HG03469 (cell line): ENCODE data around the gene CLEC4D.
"Not testable (repeated sequence)": the region's sequence is repeated elsewhere in the genome, so short reads cannot be mapped to it uniquely, and the experiment has no call there.

ENCODE experiments used
- ATAC-seq: cut with Tn5 transposase; IDR thresholded peaks from one replicate; pipeline ENCODE4 v1.9.1; 2021; ENCODE audit warnings: mild to moderate bottlenecking, moderate library complexity, moderate number of reproducible peaks; ENCODE audit not compliant: unreplicated experiment

Gene CLEC4D

DNA sequence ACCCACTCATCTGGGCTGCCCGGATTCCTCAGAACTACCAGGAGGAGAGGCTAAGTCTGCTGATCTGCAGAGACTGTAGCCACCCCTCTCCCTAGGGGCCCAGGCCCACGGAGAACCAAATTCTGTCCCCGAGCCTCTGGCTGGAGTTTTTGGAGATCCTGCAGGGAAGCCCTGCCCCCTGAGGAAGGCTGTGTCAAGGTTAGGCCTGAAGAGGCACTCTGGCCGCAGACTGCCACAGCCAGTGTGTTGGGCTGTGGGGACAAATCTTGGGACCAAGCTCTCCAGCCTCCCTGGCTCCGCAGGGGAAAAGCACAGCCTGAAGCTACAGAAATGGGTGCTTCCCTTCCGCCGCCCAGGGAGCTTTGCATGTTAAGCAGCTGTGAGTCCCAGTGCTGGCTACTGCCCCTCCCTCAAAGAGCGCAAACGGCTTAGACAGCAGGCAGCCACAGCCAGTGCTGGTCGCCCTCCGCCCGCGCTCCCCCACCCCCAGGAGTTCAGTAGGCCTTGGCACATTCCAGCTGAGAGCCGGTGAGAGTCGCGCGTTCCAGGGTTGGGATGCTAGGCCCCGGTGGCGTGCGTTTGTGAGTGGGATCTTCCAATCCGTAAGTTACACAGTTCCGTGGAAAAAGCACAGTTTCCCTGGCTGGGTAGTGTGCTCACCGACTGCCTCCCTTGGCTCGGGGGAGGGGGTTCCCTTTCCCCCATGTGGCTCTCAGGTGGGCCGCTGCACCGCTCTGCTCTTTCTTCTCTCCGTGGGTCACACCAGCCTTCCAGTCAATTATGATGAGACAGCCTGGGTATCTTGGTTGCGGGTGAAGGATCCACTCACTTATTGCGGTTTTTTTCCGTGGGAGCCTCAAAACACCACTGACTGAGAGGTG, 14.2 kb downstream of the CLEC4D start:
- no peak for ATAC-seq

DNA sequence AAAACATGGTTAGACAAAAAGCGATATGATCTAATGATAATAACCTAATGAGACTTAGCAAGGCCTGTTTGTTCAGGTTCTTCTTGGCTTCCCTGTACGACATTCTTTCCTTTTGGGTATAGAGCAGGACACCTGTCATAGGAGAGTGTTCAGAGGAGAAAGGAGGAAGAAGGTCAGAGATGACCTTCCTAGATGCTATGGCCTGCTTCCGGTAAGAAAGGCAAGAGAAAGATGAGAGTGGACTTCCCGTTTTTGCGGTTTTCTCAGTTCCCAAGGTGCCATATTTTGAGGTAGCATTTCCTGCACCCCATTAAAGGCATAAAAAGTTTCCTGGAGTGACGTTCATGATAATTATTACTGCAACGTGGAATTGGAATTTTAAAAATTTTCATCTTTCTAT, 18.7 kb downstream of the CLEC4D start:
- no peak for ATAC-seq

DNA sequence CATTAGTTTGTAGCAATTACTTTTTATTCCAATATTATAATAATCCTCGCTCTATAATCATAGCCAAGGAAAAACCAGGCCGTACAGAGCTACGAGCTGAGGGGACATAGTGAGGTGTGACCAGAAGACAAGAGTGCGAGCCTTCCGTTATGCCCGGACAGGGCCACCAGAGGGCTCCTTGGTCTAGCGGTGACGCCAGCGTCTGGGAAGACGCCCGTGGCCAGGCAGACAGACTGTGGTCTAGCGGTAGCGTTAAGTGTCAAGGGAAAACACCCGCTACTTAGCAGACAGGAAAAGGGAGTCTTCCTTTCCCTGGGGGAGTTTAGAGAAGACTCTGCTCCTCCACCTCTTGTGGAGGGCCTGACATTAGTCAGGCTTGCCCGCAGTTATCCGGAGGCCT, 24.5 kb downstream of the CLEC4D start:
- ATAC-seq = not testable (repeated sequence)

DNA sequence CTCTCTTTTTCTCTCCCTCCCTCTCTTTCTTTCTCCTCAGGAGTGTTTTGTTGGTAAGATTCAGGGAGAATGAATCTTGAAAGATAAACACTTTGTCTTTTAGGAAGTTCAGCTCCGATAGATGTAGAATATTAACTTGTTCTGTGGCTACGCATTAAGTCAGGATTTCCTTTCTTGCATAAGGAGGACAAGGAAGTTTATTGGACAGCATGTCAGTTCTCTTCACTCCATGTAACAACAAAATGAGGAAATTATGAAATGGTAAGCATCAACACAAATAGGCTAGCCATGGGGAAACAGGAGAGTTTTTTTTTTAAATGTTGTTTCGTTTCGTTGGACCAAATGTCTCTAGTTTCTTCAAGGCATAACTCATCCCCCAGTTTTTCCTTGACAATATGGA, 27.5 kb downstream of the CLEC4D start, which contains the start of gene CLEC4E:
Gene CLEC4E (minus strand): TSS at position 75 of the 400 bp plus-strand sequence. CDS start 108 bp downstream, outside the sequence.
- not testable (repeated sequence) for ATAC-seq

DNA sequence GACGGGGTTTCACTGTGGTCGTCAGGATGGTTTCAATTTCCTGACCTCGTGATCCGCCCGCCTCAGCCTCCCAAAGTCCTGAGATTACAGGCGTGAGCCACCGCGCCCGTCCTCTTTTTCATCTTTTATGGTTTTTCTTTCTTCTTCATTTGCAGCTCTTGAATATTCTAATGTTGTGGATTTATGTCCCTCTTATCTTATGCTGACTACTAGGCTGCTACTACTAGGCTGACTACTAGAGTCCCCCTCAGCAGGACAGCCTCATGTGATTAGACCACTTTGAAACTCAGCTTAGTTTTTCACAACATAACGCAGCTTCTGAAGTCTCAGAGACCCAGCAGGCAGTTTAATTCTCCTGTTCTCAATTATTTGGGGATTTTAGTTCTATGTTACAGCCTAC, 28.3 kb downstream of the CLEC4D start:
- ATAC-seq = no peak

DNA sequence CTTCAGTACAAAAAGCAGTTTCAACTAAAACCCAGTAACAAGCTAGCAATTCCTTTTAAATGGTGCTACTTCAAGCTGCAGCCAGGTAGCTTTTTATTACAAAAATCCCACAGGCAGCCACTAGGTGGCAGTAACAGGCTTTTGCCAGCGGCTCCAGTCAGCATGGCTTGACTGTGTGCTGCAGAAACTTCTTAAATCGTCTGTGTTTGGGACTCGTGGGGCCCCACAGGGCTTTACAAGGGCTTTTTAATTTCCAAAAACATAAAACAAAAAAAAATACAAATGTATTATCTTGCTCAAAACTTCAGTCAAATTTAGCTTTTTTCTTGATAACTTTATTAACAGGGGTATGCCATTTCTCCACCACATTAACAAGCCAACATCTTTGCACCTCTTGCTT, 31.0 kb downstream of the CLEC4D start:
- ATAC-seq = peak; percentile 80

DNA sequence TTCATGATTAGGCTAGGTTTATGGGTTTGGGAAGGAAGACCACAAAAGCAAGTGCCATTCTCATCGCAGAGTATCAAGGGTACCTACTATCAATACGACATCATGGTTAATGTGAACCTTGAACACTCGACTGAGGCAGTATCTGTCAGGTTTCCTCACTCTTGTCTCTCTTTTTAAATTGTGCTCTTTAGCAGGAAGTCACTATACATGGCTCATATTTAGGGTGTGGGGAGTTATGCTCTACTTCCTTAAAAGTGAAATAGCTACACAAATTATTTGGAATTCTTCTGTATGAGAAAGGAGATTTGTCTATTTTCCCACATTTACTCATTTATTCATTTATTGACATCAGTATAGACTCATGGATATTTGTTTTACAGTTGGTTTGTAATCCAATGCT, 33.3 kb downstream of the CLEC4D start:
- no peak for ATAC-seq

DNA sequence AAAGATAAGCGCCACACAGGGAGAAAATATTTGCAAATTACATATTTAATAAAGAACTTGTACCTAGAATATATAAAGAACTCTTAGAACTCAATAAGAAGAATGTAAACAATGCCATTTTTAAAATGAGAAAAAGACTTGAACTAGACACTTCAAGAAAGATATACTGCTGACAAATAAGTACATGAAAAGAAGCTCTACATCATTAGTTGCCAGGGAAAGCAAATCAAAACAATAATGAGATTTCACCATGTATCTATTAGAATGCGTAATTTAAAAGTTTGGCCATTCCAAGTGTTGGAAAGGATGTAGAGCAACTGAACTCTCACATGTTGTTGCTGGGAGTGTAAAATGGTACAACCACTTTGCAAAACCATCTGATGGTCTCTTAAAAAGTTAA, 34.3 kb downstream of the CLEC4D start:
- no peak for ATAC-seq

DNA sequence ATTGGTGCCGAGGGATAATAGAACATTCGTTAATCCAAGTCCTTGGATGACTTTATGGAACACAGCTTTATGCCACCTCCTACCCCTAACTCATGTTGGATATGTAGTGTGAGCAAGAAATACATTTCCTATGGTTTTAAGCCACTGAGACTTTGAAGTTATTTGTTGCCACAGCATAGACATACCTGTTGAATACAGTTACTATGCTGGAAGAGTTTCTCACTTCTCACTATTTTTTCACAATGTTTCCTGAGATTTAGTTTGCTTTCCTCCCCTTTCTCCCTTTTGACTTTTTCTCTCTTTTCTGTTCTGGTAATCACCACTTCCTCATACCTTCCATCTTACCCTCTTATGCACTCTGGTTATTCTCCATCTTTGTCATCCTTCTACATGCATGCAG, 34.9 kb downstream of the CLEC4D start:
- ATAC-seq = no peak

DNA sequence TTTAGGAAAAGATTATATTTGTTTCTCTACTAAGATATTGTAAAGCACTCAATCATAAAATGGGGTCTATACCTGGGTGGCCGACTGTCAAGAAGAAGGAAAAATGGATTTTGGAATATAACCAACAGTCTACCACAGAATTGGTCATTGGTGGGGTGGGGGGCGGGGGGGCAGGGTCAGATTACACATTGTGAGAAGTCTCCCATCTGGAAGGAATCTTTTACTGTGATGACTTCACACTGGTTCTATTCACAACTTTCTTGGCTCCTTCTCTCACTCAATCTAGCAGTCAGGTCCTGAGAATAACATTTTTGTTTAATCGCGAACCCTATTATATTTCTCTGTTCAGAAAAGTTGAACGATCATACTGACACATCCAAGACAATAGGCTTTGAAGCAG, 36.1 kb downstream of the CLEC4D start:
- ATAC-seq = no peak

DNA sequence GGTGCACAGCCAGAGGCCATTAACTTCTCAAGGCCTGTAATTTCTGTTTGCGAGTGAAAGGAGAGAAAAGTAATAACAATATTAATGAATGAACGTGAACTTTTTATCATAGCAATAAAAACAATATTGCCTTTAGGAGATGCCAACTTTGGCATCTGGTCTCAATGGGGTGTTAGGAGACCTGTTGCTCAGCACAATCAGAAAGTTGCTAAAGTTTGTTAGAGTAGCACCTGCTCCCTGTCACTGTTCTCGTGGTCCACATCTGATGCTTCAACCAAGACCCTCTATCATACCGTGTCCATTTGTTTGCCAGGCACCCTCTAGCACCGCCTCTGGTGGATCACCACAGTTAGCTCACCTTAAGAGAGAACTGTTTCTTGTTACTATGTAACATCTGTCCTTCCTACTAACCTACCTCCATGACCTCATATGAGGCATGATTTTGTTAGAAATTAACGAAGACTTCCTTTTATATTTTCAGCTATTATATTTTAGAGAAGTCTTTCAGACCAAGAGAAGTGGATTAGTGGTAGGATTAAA, 39.9 kb downstream of the CLEC4D start:
- ATAC-seq = no peak

DNA sequence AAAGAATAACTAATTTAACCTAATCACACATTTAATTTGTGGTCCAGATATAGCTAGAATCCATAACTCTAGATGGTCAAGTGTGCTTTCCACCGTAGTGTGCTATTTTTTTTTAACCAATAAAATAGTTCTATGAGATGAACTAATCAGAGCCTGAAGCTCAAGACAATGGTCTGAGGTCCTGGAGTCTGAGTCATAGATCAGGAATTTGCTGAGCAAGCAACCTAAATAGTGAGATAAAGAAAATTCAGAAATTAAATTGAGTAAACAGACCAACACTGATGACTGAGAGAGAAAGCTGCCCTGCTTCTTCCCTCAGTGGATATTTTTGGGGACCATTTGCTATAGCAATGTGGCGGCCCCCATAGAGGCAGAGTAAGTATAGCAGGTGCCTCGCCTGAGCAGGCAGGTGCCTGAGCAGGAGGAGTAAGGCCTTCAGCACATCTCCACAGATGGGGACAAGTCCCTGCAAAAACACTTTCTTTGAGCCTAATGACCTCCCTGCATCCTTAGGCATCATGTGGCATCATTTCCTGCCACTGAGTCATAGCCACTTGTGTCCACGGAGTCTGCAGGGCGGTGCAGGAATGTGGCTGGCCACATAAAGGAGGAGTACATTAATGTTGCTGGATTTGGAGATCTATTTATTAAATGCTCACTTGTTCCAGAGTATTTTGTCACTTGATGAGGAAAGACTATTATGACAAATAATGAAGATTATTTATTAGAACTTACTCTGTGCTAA, 41.3 kb downstream of the CLEC4D start:
- no peak for ATAC-seq

DNA sequence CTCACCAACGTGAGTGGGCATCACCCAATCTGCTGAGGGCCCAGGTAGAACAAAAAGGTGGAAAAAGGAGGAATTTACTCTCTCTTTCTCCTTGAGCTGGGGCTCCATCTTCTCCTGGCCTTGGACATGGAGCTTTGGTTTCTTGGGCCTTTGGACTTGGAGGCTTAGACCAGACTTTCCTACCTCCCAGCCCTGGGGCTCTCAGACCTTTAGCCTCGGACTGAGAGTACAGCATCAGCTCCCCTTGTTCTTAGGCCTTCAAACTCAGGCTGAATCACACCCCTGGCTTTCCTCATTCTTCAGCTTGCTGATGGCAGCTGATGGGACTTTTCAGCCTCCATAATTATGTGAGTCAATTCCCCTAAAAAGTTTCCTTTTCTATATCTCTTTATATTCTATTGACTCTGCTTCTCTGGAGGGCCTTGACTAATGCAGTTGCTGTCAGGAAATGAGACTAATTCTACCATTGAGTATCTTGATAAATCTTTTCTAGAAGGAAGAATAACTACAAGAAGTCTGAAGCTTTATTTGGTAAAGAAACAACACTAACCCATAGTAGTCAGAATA, 43.3 kb downstream of the CLEC4D start:
- ATAC-seq = no peak

DNA sequence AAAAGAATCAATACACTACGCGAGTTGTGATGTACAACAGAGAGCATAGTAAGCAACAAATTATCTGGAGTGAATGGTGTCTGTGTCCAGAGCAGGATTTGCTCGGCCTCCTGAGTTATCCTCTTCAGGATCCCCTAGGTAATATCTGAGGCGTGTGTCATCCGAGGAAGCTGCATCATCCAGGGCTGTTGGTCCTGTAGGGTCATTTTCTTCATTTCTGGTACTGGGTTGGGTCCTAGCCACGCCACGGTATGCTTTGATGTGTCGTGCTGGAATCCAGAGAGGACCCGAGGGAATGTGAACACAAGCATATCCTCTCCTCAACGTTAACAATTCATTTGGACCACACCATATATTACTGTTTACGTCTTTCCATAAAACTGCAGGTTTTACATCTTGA, 46.4 kb downstream of the CLEC4D start:
- ATAC-seq = no peak

DNA sequence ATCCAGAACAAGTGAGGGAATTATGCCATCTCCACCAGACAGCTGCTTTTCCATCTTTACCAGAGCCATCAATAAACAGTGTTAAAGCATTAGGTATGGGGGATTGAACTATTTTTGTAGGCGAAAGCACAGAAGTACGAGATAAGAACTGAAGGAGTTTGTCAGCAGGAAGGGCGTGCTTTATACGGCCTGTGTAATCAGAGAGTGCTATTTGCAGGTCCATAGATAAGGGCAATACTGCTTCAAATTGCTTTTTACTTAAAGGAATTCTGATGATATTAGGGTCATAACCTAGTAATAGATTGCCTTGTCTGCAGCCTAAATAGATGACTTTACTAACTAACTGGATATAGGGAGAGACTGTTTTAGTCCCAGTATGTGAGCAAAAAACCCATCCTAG, 47.7 kb downstream of the CLEC4D start:
- no peak for ATAC-seq

DNA sequence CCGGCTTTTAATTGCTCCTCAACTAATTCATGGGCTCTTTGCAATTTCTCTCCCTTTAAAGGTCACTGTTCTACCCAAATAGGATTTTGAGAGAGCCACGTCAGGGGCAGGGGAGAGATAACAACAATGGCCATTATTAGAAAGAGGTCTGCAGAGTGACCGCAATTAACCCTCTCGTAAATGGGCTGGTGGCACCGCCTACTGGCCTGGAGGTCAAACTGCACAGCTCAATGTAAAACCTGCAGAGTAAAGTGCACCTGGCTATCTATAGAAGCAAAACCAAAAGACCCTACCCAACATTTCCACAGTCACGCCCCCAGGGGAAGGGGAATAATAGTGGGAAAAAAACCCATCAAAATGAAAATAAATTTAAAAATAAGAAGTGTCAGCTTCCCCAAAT, 49.0 kb downstream of the CLEC4D start:
- no peak for ATAC-seq

DNA sequence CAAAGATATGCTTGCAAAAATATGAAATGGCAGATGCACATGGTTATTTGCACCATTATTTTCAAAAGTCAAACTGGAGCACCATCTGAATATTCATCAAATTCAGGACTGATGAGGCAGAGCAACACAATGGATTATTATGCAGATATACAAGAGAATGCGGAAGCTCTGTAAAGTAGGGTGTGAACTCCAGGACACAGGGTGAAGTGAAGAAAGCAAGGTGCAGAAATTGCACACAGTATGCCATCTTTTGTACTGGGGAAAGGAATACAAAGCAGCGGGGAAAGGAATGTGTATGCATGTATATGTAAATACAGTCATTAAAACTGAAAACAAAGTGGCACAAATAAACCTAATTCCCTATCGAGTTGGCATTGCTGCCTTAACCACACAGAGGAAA, 50.1 kb downstream of the CLEC4D start:
- no peak for ATAC-seq

DNA sequence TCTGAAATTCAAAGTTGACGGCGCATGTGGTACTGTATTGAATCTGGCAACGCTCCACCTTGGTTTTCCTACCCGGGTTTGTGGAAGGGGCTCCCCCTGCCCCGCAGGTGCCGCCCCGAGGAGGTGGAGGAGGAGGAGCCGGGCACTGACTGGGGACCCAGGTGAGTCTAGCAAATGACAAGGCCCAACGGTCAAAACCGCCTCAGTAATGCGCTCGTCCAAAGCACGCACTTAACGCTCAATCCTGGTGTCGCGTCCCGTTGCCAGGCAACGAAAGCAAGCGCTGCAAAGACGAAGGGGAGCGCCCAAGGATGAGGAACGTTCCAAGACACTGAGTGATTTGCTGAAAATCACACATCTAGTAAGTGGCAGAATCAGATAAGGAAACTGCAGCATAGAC, 51.4 kb downstream of the CLEC4D start:
- ATAC-seq = no peak

DNA sequence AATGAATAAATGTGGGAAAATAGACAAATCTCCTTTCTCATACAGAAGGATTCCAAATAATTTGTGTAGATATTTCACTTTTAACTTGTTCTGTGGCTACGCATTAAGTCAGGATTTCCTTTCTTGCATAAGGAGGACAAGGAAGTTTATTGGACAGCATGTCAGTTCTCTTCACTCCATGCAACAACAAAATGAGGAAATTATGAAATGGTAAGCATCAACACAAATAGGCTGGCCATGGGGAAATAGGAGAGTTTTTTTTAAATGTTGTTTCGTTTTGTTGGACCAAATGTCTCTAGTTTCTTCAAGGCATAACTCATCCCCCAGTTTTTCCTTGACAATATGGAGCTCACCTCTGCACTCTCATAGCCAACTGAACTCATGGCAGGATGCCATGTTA, 52.7 kb downstream of the CLEC4D start:
- ATAC-seq = not testable (repeated sequence)

DNA sequence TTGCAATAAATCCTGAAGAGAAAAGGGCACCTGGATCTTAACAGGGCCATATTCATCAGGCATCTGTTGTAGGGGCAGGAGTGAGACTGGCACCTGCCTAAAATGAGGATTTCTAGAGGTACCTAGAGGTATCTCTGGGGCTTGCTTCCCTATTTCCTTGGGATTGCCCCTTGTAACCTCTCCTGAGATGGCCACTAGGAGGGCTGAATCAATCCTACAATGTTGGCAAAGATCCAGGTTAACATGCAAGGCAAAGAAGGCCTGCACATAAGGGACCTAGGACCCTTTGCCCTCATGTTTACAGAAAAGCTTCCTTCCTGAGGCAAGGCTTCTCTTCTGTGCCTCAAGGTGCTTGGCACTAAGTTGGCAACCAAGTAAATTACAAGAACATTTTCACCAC, 53.2 kb downstream of the CLEC4D start:
- no peak for ATAC-seq
